Measurements from ENCODE around the gene ITGA8.

DNA sequence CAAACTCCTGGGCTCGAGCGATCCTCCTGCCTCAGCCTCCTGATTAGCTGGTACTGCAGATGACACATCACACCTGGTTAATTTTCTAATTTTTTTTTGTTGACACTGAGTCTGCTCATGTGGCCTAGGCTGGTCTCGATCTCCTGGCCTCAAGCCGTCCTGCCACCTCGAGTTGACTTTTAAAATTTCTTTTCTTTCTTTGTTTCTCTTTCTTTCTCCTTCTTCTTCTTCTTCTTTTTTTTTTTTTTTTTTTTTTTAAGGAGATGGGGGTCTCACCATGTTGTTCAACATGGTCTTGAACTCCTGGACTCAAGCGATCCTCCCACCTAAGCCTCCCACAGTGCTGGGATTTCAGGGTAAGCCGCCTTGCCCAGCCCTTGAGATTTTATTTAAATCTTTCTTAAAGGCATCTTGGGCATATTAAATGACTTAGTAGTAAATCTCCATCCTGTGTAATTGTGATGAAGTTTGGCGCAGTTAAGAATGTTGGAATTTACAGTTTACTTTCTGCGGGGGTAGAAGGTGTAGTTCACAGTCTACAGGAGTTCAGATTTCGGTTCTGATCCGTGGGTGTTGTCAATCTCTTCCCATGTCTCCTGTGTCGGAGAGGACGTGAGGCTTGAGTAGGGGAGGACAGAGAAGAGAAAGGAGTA is 1.0 kb upstream of the ITGA8 start:
- TF ChIP-seq SUZ12 (IDR thresholded peaks at IDR 0.05; ENCODE audit: extremely low read depth, insufficient read depth, insufficient read length) (no peak), ZNF274 (IDR thresholded peaks at IDR 0.05; ENCODE audit: low read depth, low read length) (no peak), YY1 (IDR thresholded peaks at IDR 0.05; ENCODE audit: insufficient read depth, insufficient read length) (no peak)

Data from NT2/D1 (cell line).